ENCODE results near the gene CLN5. TPM values are rescaled to one million over a fixed set of nuclear protein-coding genes. Genes with fewer than 3 reads are reported as not detected.

CLN5 gene
- total RNA-seq, 4 donors from 2014 or later, result 4.5 to 10.1 (median 7.1) TPM

GRCh38 chr13:77047649-77048343 lies 55.9 kb downstream of the CLN5 start:
- intact Hi-C loops (cut with DNase I; ENCODE audit: low total_unique reads), result no loop called here
- no peak overlapping the region for H3K4me3 ChIP-seq
- peak overlapping the region; percentile 76 to 81 (median 76) for H3K27ac ChIP-seq
- ATAC-seq, result no peak
- no peaks in the 10 kb centered on the region for H3K9me3 ChIP-seq
- no peak for DNase-seq
- TF ChIP-seq CTCF (IDR thresholded peaks at IDR 0.05 in 4 of 5, conservative IDR thresholded peaks at IDR 0.05 in 1 of 5) (no peak), POLR2A (IDR thresholded peaks at IDR 0.05) (no peak)
- peaks cover 15 to 20% of the 10 kb centered on the region in 2 donors for H3K4me1 ChIP-seq
- H3K27me3 ChIP-seq, result no peaks in the 10 kb centered on the region
- in situ Hi-C loops (cut with MboI; ENCODE audit: low sequenced_read_pairs in 4 of 4), result no loop called here
- H3K36me3 ChIP-seq, result peaks cover 0 to 20% of the 10 kb centered on the region in 2 donors

- peak; percentile 38 to 57 for ATAC-seq
- in situ Hi-C loops (cut with MboI; ENCODE audit: low sequenced_read_pairs in 4 of 4), result no loop called here
- DNase-seq, result no peak
- intact Hi-C loops (cut with DNase I; ENCODE audit: low total_unique reads), result loop anchor here (1.0 kb wide), 1 partner anchor 21 kb away; the partner anchor contains the start of gene FBXL3
- Histone ChIP-seq H3K36me3 (peaks cover 0 to 21% of the 10 kb centered on the region in 2 donors), H3K9me3 (no peaks in the 10 kb centered on the region), H3K4me3 (no peak overlapping the region), H3K27ac (peak overlapping the region; percentile 76 to 81 (median 76)), H3K27me3 (no peaks in the 10 kb centered on the region), H3K4me1 (peaks cover 15 to 20% of the 10 kb centered on the region in 2 donors)
- no peak for TF ChIP-seq POLR2A (IDR thresholded peaks at IDR 0.05)
- TF ChIP-seq CTCF (IDR thresholded peaks at IDR 0.05 in 4 of 5, conservative IDR thresholded peaks at IDR 0.05 in 1 of 5), result no peak
These were observed 56.8 kb downstream of the CLN5 start for GRCh38 chr13:77048681-77049080.

GRCh38 chr13:77053192-77053591 lies 61.3 kb downstream of the CLN5 start:
- Histone ChIP-seq H3K4me1 (peaks cover 21 to 24% of the 10 kb centered on the region in 2 donors), H3K27me3 (no peaks in the 10 kb centered on the region), H3K36me3 (peaks cover 0 to 22% of the 10 kb centered on the region in 2 donors), H3K27ac (no peak overlapping the region), H3K4me3 (no peak overlapping the region), H3K9me3 (no peaks in the 10 kb centered on the region)
- DNase-seq (no peak), ATAC-seq (no peak)
- in situ Hi-C loops (cut with MboI; ENCODE audit: low sequenced_read_pairs in 4 of 4), result no loop called here
- no peak for TF ChIP-seq POLR2A (IDR thresholded peaks at IDR 0.05)
- no peak for TF ChIP-seq CTCF (IDR thresholded peaks at IDR 0.05 in 4 of 5, conservative IDR thresholded peaks at IDR 0.05 in 1 of 5)
- intact Hi-C loops (cut with DNase I; ENCODE audit: low total_unique reads), result no loop called here

Other genes starting within 250 kb of the CLN5 start
- 10 to 100 TPM; 17.3 to 35.9 (median 27.1) TPM for gene KCTD12, start 105.7 kb upstream of the CLN5 start, total RNA-seq
- gene ACOD1, start 43.6 kb upstream of the CLN5 start, total RNA-seq, result not detected
- gene FBXL3, start 35.1 kb downstream of the CLN5 start, total RNA-seq, result 10 to 100 TPM; 50.6 to 75.6 (median 64.4) TPM